CD4-positive, alpha-beta T cell treated with Interleukin-17A for 4 hours (primary cell): Measurements from ENCODE around the gene ATF3.

Source experiments
- DNase-seq: peaks from one replicate; pipeline ENCODE4 v3.0.0-alpha.2; 2020; ENCODE audit warnings: mixed read lengths

Gene ATF3

DNA sequence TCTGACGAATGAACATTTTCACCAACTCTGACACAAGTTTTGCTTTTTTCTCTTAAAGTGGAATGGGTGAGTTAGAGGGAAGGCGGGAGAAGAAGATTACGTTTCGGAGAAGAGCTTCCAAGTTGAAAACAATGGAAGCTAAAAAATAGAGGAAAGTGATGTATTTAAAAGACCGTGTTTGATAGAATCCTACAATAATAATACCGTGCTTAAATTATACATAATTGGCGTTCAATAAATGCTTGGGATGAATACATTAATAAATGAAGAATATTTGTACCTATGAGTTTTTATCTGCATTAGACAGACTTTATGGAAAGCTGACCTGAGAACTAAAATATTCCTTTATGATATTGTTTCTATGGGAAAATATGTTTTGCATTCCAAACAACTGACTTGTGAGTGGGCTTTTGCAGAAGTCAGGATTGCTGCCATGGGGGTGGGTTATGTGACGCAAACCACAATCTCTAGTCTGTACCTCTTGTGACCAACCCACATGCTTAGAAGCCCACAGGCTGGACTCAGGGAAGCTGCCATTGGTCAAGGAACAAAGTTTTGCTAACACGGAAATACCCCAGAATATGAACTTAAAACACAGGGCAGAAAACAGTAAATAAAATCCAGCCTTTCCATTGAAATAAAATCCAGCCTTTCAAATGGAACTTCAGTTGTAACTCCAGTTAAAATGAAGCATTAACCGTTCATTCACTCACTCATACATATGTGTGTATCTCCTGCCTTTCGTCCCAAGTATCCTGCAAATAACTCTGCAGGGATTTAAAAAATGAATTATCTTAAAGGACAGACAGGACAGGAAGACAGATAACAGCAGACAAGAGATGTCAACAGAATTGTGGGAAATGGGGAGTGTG is 21.3 kb upstream of the ATF3 start:
- DNase-seq, result no peak

DNA sequence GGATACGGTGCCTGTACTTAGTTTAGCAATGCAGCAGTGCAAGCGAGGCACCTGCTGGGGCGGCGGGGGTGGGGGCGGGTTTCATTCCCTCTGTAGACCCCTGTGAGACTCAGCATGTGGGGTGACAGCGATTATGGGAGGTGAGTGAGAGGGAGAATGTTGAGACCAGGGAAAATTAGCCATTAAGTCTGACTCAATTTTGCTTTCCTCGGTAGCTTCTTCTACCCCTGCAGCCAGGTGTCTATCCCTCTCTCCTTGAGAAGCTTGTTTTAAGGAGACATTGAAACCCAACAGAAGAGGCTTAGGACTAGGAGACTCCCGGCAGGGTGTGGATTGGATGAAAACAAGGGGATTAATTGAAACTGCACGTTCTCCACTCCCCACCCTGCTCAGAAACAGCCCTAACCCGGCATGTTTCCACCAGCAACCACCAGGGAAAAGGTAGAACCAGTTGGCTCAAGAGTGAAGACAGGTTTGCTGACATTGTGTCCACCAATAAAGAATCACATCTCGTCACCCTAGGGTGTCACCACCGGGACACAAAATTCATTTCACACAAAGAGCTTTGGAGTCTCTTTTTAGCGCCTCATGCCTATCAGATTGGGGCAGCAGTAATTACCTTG is 20.6 kb upstream of the ATF3 start:
- DNase-seq, result no peak

DNA sequence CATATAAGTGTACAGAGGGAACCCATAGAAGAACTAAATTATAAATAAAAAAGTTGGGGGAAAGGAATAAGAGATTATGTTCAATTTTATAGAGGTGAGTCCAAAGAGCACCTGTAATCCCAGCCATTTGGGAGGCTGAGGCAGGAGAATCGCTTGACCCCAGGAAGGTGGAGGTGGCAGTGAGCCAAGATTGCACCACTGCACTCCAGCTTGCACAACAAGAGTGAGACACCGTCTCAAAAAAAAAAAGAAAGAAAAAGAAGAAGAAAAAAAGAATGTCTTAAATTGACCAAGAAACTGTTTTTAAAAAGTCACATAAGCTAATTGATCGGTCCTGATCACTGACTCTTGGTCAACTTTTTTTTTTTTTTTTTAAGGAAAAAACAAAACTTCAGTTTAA is 19.1 kb upstream of the ATF3 start:
- no peak for DNase-seq

DNA sequence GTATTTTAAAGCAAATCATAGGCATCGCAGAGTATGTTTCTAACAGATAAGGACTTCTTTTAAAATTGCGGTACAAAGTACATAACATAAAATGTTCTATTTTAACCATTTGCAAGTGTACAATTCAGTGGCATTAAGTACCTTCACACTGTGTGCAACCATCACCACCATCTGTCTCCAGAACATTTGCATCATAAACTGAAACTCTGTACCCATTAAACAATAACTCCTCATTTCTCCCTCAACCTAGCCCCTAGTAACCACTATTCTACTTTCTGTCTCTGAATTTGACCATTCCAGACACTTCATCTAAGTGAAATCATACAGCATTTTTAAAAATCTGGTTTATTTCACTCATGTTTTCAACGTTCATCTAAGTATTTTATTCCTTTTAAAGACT is 16.6 kb upstream of the ATF3 start:
- DNase-seq, result no peak

DNA sequence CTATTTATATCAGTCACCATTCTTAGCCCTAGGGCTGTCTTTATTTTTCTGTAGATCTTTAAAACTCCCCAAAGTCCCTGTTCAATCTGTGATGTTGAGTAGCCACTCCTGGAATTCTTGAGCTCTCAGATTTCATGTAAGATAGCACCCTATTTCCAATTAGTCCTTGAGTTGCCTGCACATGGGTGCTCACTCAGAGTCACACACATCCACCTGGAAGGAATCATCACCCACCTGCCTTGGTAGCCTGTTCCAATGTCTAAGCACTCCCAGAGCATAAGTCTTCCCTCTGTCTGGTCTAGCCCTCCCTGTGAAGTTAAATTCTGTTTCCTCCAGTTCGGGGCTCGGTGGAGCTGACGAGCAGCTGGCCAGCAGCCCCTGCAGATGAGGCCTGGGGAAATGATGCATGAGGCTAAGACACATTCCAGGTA is 14.7 kb upstream of the ATF3 start:
- no peak for DNase-seq

DNA sequence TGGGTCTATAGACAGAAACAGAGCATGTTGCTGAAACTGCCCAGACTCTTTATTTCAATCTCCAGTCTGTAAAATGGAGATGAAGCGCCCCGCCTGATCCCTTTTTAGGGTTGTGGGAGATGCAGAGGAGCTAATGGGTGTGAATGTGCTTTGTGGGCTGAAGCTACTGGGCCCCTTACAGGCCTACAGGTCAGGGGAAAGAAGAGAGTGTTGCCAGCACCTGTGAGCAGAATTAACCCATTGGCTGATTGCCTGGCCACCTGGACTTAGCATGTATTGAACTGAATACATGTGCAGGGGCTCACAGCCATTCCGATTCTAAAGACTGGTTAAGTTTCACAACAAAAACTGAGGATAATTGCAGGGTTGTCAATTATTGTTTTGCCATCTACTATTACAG is 13.9 kb upstream of the ATF3 start:
- DNase-seq, result no peak

DNA sequence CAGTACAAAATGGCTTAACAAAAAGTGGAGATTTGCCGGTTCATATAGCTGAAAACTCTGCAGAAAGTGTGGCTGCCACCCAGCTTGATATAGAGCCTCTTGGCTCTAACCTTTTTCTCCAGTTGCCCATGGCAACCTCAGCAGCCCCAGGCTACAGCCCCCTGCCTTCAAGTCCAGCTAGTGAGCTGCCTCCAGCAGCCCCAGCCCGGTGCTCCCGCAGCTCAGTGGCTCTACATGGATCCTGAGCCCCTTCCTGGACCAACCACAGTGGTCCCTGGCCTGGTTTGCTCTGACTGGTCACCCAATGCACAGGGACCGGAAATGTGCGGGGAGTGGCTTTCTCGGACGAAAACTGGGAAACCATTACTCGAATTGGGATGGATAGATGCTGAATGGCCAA is 13.3 kb upstream of the ATF3 start:
- no peak for DNase-seq

DNA sequence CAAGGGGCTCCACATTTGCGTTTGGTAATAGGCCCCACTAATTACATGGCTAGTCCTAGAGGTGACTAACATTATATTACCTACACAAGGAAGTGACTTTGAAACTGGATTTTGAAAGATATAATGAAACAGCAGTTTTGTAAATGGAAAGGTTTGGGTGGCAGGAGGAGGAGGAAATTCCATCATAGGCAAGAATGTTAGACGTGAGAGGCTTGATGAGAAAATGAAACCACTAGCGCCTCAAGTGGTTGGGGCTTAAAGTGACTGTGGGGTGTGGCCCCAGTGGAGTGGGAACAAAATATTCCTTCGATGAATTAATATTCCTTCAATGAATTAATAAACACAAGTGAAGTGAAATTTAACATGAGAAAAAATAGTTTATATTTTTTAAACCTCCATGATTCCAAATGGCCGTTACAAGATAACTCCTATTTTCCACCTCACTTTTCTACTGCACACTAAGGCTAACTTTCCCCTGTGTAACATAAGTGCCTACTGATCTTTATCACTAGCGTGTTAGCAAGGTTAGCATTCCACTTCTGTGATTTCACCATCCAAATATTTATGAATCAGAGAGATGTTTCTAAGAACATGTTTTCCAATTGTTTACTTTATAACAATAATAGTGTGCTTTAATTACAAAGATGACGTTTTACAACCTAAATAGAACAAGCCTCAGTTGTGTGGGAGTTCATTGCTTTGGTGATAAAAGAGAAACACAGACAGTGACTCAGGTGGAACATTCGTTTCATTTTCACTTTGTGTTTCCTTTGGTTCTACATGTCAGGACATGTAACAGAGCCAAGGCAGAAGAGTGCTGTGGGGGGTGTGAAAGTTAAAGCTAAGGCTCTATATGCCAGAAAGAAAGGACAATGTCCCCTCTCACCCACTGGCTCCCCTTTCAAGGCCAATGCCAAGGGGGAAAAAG is 12.5 kb upstream of the ATF3 start:
- DNase-seq, result peak; percentile 36

DNA sequence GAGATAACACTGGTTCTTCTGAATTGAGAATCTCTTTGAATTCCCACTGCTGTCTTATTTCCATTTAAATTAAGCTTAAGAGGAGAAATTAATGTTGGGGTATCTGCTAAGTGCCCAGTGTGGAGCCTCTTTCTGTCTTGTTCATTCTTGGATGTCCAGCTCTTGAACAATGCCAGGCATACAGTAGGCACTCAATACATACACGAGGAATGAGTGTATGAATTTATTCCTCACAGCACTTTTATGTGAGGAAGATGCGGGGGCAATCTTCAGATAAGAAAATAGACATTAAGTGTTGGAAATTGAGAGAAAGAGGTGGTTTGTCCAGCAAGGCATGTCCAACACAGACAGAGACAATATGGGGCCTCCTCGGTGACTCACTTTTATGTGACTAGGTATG is 11.8 kb upstream of the ATF3 start:
- no peak for DNase-seq

DNA sequence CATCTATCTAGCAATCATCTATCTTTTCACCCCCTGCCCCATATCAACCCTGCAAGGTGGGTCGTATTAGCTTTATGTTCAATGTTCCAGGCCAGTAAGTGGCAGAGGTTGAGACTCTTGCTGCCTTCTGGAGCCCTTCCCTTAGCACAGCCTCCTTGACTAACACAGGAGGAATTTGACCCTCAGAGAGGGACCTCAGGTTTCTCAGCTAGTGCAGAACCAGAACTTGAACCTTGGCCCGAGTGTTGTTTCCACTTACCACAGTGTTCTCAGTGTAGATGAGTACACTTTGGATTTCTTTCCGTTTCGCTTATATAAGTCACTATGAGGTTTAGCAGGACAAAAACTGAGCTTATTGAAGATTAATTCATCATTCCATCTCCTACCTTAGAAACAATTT is 11.1 kb upstream of the ATF3 start:
- DNase-seq, result no peak

DNA sequence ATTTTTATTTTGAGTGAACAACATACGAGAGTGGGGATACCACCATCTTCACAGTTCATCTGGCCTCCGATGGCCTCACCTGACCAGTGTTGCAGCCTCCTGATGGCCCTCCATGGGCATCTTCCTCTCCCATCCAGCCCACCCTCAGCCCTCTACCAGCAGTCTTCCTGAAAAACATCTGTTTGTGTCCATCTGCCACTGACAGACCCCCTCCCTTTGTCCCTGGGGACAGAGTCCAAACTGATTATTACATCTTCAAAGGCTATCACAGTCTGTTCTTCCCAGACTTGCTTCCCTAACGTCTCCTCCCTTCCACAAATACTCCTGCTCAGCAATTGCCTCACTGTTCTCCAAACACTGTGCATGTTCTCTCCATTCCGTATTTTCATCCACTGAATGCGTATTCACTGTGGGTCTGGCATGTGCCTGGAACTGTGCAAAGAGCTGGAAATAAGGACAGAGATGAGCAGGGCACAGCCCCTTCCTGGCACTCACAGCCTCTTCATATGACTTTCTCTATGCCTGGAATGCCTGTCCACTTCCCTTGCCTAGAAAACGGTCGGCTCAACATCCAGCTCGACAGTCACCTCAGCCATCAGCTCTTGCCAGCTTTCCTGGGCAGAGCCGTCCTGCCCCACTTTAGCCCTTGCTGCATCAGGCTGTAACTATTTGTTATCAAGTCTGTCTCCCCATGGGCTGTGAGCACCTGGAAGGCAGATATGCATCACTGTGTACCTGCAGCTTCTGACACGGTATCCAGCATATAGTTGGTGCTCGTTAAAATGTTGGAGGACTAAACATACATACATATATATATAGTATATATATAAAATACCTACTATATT is 8.3 kb upstream of the ATF3 start:
- no peak for DNase-seq

DNA sequence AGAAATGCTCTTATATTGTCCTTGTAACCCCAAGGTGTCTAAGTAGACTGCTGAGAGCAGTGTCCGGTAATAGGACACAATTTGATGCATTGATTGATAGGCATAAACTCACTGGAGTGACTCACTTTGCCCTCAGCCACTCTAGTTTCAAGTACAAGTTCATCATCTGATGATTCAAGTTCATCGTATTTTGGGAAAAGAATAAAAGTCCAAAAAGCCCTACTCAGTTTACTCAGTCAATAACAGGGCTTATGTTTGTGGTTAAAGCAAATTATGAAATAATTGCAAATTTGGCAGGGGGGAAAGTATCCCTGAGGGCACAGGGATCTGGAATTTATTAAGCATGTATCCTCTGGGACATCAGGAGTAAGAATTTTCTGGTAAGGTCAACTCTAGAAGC is 7.6 kb upstream of the ATF3 start:
- no peak for DNase-seq

DNA sequence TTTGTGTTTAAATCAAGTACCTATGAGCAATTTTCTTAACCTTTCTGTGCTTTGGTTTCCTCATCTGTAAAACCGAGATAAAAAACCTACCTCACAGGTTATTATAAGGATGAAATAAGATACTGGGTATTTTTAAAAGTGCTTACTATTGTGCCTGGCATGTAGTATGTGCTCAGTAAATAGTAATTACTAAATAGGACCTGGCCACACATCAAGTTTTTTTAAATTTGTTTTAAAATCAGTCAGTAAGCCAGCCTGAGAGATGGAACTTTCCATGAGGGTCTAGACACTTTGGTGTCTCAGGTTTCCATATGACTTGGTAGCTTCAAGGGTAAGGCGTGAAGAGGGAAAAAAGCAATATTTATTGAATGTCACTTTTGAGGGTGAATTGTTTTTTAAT is 7.0 kb upstream of the ATF3 start:
- no peak for DNase-seq

DNA sequence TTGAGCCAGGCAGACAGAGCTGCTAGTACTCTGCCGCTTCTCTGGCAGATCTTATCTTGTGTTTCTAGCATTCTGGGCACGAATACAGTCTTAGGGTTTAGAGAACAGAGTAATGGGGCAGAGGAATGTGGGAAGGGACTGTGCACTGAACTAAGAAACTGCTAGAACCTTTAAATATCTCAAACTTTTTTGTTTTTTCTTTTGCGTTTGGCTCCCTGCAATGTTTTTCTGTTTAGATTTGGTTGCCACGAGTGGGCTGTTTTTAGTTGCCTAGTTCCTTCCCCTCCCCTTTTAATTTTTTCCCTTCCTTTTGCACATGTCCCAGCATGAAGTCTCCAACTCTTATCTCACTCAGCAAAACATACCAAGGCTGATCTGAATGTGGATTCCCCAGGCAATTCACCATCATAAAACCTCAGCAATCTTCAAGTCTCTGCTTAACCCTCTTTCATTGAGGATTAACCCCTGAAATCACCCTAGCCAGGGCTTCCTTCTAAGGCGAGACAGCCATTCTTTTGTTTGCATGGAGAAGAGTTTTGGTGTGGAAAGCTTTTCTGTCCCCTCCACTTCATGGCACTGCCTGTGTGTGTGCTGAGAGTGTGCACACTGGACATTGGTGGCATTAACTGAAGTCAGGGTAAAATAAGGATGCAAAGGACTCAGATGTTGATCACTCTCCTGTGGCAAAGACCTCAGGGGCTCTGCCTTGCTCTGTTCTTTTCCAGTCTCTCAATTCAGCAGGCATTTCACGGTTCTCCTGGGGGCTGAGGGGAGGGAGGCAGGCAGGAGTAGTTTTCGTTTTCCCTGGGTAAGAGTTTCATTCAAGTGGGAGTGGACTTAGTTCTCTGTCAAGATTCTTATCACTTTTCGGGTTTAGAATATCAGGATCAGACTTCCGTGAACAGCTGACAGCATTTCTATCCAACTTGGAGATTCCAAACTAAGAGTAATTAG is 2.8 kb upstream of the ATF3 start:
- no peak for DNase-seq

DNA sequence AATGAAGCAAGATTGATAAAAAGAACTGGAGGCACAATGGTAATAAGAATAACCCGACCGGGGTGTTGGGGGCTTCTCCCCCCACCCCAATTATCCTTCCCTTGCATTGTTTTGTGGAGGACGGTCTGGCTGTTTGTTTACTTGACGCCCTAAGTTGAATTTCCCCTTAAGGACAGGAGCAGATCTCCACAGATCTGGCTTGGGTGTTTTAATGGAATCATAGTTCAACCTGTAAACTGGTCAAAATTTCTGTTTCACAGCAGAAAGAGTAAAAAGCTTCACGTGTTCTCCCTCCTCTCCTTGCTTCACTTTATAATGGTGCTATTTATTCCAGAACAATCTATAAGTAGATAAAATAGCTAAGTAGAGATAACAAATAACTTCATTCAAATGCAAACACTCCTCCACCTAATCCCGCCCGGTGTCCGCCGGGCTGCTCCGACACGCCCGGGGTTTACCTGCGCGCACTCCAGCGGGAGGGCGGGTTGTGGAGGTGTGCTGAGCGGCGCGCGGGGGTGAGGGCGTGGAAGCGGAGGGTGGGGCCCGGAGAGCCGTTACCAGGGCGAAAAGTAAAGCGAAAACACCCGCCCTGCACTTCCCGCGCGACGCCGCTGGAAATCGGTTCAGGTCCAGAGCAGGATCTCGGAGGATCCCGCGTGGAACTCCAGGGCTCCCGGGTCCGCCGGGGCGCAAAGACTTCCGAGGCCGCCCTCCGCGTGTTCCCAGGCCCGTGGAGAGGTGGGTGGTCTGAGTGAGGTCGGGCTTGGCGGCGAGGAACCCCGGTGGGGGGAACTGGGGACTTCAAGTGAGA is 2.0 kb upstream of the ATF3 start:
- peak; percentile 66 for DNase-seq

DNA sequence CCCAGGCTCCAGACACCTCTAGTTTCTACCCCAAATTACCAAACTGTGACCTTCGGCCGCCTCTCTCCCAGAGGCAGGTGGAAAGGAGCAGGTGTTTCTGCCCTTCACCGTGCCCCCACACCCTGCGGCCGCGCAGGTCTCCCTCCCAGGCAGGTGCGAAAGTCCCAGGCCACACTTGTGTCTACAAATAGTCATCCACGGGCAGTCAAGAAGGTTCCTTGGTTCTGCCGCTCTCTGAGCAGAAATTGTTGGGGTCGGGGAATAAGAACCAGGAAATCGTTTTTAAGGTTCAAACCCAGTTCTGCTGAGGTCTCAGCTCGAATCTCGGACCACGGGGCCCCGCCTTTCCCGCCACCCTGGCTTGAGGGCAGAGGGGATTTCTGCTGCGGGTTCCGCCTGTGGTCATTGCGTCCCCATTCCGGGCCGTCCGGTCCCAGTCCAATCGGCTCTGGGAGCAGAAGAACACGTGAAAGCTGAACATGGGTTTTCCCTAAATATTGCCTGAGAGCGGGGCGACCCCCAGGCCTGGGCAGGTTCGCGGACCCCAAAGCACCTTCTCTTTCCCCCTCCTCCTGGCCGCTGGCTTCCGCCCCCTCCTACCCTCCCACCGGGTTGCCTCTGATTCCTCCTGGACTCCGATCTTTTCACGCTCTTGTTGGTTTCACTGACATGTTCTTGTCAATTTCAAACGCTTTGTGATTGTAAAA is 1.2 kb upstream of the ATF3 start:
- DNase-seq, result peak; percentile 23

DNA sequence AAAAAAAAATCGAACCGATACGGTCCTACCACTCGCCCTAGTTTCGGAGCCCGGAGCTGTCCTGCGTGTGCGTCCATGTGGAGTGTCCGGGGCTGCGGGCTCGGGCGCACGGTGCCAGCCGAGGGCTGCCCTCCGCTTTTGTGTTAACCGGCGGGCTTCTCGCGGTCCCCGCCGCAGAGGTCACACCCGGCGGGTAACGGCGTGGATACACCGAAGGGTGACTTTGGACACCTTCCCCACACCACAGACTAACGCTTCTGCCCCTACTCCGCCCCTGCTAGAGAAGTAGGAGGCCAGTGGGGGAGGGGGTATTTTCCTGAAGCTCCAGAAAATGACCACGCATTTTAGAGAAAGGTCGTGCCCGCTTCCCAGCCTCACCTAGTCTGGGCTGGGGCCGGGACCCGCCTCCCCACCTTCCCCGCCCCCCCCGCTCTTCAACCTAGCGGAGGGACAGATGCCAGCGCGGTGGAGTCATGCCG is 609 bp upstream of the ATF3 start:
- DNase-seq, result no peak

DNA sequence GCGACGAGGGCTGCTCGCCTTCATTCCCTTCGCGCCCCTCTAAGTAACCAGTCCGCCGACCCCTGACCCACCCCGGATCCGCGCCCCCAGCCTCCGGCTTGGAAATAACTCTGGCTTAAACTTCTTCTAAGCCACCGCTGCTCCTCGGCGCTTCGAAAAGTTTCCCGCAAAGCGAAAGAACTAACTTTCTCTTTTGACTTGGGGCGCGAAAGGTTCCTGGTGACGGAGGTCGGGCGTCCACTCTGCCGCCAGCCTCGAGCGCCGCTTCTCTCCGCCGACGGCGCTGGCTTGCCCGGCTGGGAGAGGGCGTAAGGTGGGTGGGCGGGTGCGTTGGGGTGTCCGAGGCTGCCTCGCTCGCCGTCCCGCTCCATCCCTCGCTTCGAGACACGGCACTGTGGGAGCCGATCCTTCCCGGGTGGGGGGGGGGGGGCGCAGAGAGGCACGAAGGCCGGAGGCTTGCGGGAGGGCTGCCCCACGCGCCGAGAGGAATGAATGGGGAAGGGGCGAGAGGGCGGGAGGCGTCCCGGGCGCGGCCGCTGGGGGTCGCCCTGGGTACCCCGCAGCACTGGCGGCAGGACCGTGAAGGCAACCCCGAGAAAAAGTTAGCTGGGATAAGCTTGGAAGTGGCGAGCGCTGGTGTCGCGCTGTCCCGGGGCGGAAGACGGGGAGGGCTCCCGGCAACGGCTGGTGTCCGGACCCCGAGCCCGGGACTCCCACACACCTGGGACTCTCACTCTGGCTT is 569 bp downstream of the ATF3 start:
- DNase-seq, result peak; percentile 47
